ENCODE data around the gene RP9. TPM values are rescaled to one million over a fixed set of nuclear protein-coding genes. Genes with fewer than 3 reads are reported as not detected.
A peak's percentile ranks its signal among the peaks of the same experiment; 100 is the strongest.

RP9 gene
- total and polyA plus RNA-seq, 12 donors = 4.2 to 23.0 (median 12.1) TPM

DNA sequence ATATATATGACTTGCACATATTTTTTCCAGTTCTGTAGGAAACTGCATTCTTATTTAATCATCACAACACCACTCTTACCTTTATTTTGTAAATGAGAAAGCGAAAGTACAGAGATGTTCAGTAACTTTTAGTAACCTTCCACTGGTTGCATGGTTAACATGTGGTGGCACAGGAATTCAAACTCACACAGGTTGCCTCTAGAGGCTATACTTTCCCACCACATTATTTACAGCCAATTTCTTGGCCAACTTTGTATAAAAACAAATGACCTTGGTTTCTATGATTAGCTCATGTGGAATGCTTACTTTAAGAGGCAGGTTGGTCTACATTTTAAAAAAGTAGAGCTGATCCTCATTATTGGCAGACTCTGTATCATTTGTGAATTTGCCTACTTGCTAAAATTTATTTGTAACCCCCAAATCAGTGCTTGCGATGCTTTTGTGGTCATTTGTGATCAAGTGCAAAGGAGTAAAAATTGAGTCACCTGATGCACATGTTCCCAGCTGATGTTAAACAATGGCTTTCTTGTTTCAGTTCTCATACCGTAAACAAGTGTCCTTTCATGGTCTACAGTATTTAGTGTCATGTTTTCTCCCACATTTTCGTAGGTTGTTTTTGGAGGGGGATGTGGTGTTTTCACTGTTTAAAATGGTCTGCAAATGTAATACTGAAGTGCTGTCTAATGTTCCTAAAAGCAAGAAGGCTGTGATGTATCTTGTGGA is 35.0 kb upstream of the RP9 start:
- H3K4me1 ChIP-seq (replicated peaks in 1 of 2) = peaks cover 0 to 15% of the 10 kb centered on the region in 2 donors
- intact Hi-C loops (cut with DNase I) = no loop called here
- no peak for DNase-seq
- WGBS, 4 donors = 56 to 79% (median 70%) methylated on average over 4 of the region's 4 CpGs
- no peaks in the 10 kb centered on the region for H3K27me3 ChIP-seq
- TF ChIP-seq POLR2A (IDR thresholded peaks at IDR 0.05) (no peak), CTCF (IDR thresholded peaks at IDR 0.05) (no peak)
- H3K27ac ChIP-seq = no peak overlapping the region
- H3K9me3 ChIP-seq (replicated peaks in 1 of 3) = no peaks in the 10 kb centered on the region
- no peak overlapping the region for H3K4me3 ChIP-seq
- no peaks in the 10 kb centered on the region for H3K36me3 ChIP-seq (replicated peaks in 1 of 2)

DNA sequence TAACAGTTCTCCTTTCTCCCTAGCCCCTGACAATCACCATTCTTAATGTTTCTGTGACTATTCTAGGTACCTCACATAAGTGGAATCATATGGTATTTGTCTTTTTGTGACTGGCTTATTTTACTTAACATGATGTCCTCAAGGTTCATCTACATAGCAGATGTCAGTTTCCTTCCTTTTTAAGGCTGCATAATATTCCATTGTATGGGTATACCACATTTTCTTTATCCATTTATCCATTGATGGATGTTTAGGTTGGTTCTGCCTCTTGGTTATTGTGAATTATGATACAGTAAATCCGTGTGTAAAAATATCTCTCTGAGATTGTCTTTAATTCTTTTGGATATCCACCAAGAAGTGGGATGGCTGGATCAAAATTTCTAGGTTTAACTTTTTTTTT is 33.4 kb upstream of the RP9 start:
- Histone ChIP-seq H3K27me3 (no peaks in the 10 kb centered on the region), H3K27ac (no peak overlapping the region), H3K4me3 (no peak overlapping the region), H3K36me3 (replicated peaks in 1 of 2) (no peaks in the 10 kb centered on the region), H3K4me1 (replicated peaks in 1 of 2) (peaks cover 0 to 15% of the 10 kb centered on the region in 2 donors), H3K9me3 (replicated peaks in 1 of 3) (no peaks in the 10 kb centered on the region)
- DNase-seq = no peak
- 83 to 95% (median 90%) methylated on average over 1 of the region's 1 CpG for WGBS, 4 donors
- TF ChIP-seq POLR2A (IDR thresholded peaks at IDR 0.05) = no peak
- no peak for TF ChIP-seq CTCF (IDR thresholded peaks at IDR 0.05)
- intact Hi-C loops (cut with DNase I) = no loop called here

DNA sequence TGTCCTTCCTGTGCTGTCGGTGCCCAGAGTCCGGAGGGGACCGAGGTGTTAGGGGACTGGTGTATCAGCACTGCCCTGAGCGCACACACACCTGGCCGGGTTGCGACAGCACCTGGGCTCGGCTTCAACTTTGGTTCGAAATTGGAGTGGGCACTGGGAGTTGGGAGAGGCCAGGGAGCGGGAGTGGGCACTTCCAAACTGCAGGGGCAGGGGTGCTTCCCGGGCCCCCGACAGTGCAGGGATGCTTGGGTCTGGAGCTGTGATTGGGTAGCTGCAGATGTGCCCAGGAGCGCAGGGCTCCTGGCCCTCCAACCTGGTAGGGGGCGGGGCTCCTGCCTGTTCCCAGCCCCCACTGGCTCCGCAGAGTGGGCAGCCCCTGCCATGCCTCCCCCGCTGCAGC is 27.9 kb upstream of the RP9 start:
- intact Hi-C loops (cut with DNase I) = no loop called here
- H3K27ac ChIP-seq = no peak overlapping the region
- 87 to 96% (median 93%) methylated on average over 9 to 15 of the region's 15 CpGs for WGBS, 4 donors

DNA sequence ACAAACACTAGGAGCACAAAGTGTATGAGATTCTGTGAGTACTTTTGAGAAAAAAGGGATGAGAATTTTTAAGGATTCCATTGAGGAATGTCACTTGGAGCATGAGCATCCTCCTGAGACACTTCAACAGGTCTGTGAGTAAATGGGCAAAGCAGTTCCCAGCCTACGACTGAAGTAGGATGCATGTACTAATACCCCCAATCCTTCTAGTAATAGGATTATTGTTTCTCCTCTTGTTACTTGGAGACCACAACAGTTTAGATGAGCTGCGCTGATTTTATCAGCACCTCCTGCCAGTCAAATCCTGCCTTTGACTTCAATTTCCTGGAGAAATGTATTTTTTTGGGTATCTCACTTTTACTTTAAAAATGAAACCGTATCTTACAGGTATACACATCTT is 21.0 kb upstream of the RP9 start:
- DNase-seq = no peak
- H3K27me3 ChIP-seq = no peaks in the 10 kb centered on the region
- H3K9me3 ChIP-seq (replicated peaks in 1 of 3) = no peaks in the 10 kb centered on the region
- WGBS, 4 donors = 7 to 22% (median 18%) methylated on average over 3 of the region's 3 CpGs
- H3K4me3 ChIP-seq = peak overlapping the region in 3 of 4 donors; percentile 61 to 72 (median 68)
- intact Hi-C loops (cut with DNase I) = no loop called here
- no peaks in the 10 kb centered on the region for H3K36me3 ChIP-seq (replicated peaks in 1 of 2)
- no peak overlapping the region for H3K27ac ChIP-seq
- peaks cover 0 to 21% of the 10 kb centered on the region in 2 donors for H3K4me1 ChIP-seq (replicated peaks in 1 of 2)
- TF ChIP-seq CTCF (IDR thresholded peaks at IDR 0.05) = no peak
- TF ChIP-seq POLR2A (IDR thresholded peaks at IDR 0.05) = no peak

More for the DNA sequence above, 27.9 kb upstream of the RP9 start:
- Histone ChIP-seq H3K4me3 (no peak overlapping the region), H3K36me3 (replicated peaks in 1 of 2) (no peaks in the 10 kb centered on the region), H3K9me3 (replicated peaks in 1 of 3) (no peaks in the 10 kb centered on the region), H3K27me3 (no peaks in the 10 kb centered on the region), H3K4me1 (replicated peaks in 1 of 2) (no peaks in the 10 kb centered on the region)
- no peak for DNase-seq
- TF ChIP-seq POLR2A (IDR thresholded peaks at IDR 0.05) (no peak), CTCF (IDR thresholded peaks at IDR 0.05) (no peak)

Data from adrenal gland (tissue), 12 donors.